H1 (cell line): ENCODE results near the gene TRAPPC12. TPM values are rescaled to one million over a fixed set of nuclear protein-coding genes. Genes with fewer than 3 reads are reported as not detected.

Experiments used
- CTCF ChIA-PET: fragments of 300-600 bp; sonication (Branson Sonifier 250); formaldehyde crosslinking; loops from one replicate; lab custom pipeline; 2021; ENCODE audit not compliant: partially characterized antibody; lab: Charles Lee
- POLR2A ChIA-PET: fragments of 300-600 bp; sonication (Branson Sonifier 250); formaldehyde crosslinking; loops from one replicate; lab custom pipeline; 2021; ENCODE audit warnings: inconsistent platforms; ENCODE audit not compliant: partially characterized antibody; lab: Charles Lee
- DNase-seq, 2 experiments: peaks; one replicate each; pipeline versions ENCODE4 v3.0.0 to v3.0.0-alpha.2; 2010 to 2022; ENCODE audit warnings: low spot score in 2 of 2, low read depth in 1 of 2, mixed read lengths in 1 of 2
- FAIRE-seq: peaks from 2 replicates; lab custom pipeline; 2011; peaks lifted over from hg19 to GRCh38; lab: Jason Lieb, UNC
- H2AFZ ChIP-seq: 2 replicates; pipeline ENCODE4 v1.8.1; 2012; ENCODE audit warnings: low read length, inconsistent platforms
- H2AK5ac ChIP-seq: 2 replicates; pipeline ENCODE4 v1.6.1; 2013; ENCODE audit warnings: low read depth, low read length
- H2BK120ac ChIP-seq: replicated peaks from 2 replicates; pipeline ENCODE3; 2013; ENCODE audit warnings: low read depth, low read length, inconsistent platforms
- H2BK12ac ChIP-seq: 2 replicates; pipeline ENCODE4 v1.6.1; 2013; ENCODE audit warnings: low read depth, low read length
- H2BK15ac ChIP-seq: 2 replicates; pipeline ENCODE4 v1.6.1; 2013; ENCODE audit warnings: low read length
- H2BK20ac ChIP-seq: 2 replicates; pipeline ENCODE4 v1.6.1; 2013; ENCODE audit warnings: low read length
- H2BK5ac ChIP-seq: 2 replicates; pipeline ENCODE4 v1.6.1; 2013; ENCODE audit warnings: low read depth, low read length
- H3K14ac ChIP-seq: 2 replicates; pipeline ENCODE4 v1.6.1; 2013; ENCODE audit warnings: inconsistent platforms; ENCODE audit not compliant: insufficient read length
- H3K18ac ChIP-seq: 2 replicates; pipeline ENCODE4 v1.6.1; 2013; ENCODE audit warnings: low read length; ENCODE audit errors: extremely low read depth
- H3K23ac ChIP-seq: 2 replicates; pipeline ENCODE4 v1.6.1; 2013; ENCODE audit warnings: inconsistent platforms; ENCODE audit not compliant: insufficient read length
- H3K23me2 ChIP-seq: 2 replicates; pipeline ENCODE4 v1.6.1; 2013; ENCODE audit warnings: low read depth, low read length
- H3K27ac ChIP-seq: 2 replicates; pipeline ENCODE4 v1.6.1; 2011; ENCODE audit warnings: low read depth, low read length, inconsistent platforms
- H3K27me3 ChIP-seq, 4 experiments: replicated peaks in 1 of 4; 1 replicate in 1 of 4; 2 replicates in 3 of 4; pipeline versions ENCODE4 v1.6.1 to v1.8.1; 2011 to 2013; ENCODE audit warnings: low read length in 3 of 4, mild to moderate bottlenecking in 3 of 4, inconsistent platforms in 2 of 4, mixed read lengths in 2 of 4, moderate library complexity in 1 of 4; ENCODE audit not compliant: control insufficient read depth in 3 of 4, insufficient read depth in 3 of 4; ENCODE audit errors: extremely low read depth in 1 of 4
- H3K36me3 ChIP-seq, 4 experiments: 2 replicates each; pipeline versions ENCODE4 v1.6.1 to v1.8.1; 2011 to 2013; ENCODE audit warnings: mild to moderate bottlenecking in 4 of 4, low read length in 3 of 4, moderate library complexity in 2 of 4, control low read depth in 1 of 4, inconsistent platforms in 1 of 4; ENCODE audit not compliant: insufficient read depth in 4 of 4, control insufficient read depth in 2 of 4
- H3K4ac ChIP-seq: replicated peaks from 2 replicates; pipeline ENCODE3; 2013; ENCODE audit warnings: low read length, low read depth, mixed read lengths, inconsistent platforms; ENCODE audit not compliant: insufficient read length
- H3K4me1 ChIP-seq, 4 experiments: replicated peaks in 1 of 4; 1 replicate in 1 of 4; 2 replicates in 3 of 4; pipeline versions ENCODE4 v1.6.1 to v1.8.1; 2011 to 2013; ENCODE audit warnings: low read length in 3 of 4, inconsistent platforms in 2 of 4, mixed read lengths in 1 of 4; ENCODE audit not compliant: insufficient read depth in 4 of 4, control insufficient read depth in 3 of 4
- H3K4me2 ChIP-seq, 2 experiments: 2 replicates each; pipeline versions ENCODE4 v1.6.1 to v1.8.1; 2011 to 2013; ENCODE audit warnings: low read depth in 2 of 2, low read length in 2 of 2, control low read depth in 1 of 2, inconsistent platforms in 1 of 2, mild to moderate bottlenecking in 1 of 2; ENCODE audit not compliant: insufficient read depth in 1 of 2
- H3K4me3 ChIP-seq, 4 experiments: fragments of 200-600, 300-600 bp in 1 of 4; sonication (generic), shearing (Covaris generic), sonication (Bioruptor Twin) in 1 of 4; 2 replicates each; pipeline versions ENCODE4 v1.5.1 to v1.8.1; 2011 to 2016; ENCODE audit warnings: low read length in 4 of 4, low read depth in 3 of 4, control low read depth in 2 of 4, inconsistent platforms in 2 of 4, mild to moderate bottlenecking in 2 of 4, mixed read lengths in 1 of 4, moderate library complexity in 1 of 4; ENCODE audit not compliant: insufficient read depth in 2 of 4; ENCODE audit errors: extremely low read depth in 1 of 4
- H3K56ac ChIP-seq: replicated peaks from 2 replicates; pipeline ENCODE3; 2013; ENCODE audit warnings: low read depth, mild to moderate bottlenecking, mixed read lengths, low read length, inconsistent platforms; ENCODE audit not compliant: insufficient read length
- H3K79me1 ChIP-seq: 2 replicates; pipeline ENCODE4 v1.6.1; 2013; ENCODE audit warnings: low read depth, low read length, control low read depth
- H3K79me2 ChIP-seq, 2 experiments: 2 replicates each; pipeline versions ENCODE4 v1.6.1 to v1.8.1; 2012 to 2013; ENCODE audit warnings: low read length in 2 of 2, mild to moderate bottlenecking in 2 of 2, inconsistent platforms in 1 of 2; ENCODE audit not compliant: insufficient read depth in 2 of 2, control insufficient read depth in 1 of 2
- H3K9ac ChIP-seq, 4 experiments: replicated peaks in 1 of 4; 1 replicate in 1 of 4; 2 replicates in 3 of 4; pipeline versions ENCODE4 v1.6.1 to v1.8.1; 2011 to 2013; ENCODE audit warnings: low read depth in 3 of 4, low read length in 3 of 4, control low read depth in 2 of 4, mild to moderate bottlenecking in 2 of 4, moderate library complexity in 2 of 4, inconsistent platforms in 1 of 4; ENCODE audit errors: extremely low read depth in 1 of 4
- H3K9me3 ChIP-seq, 2 experiments: 2 replicates each; pipeline versions ENCODE4 v1.6.1 to v1.8.1; 2012 to 2013; ENCODE audit warnings: mild to moderate bottlenecking in 2 of 2, moderate library complexity in 2 of 2, control low read depth in 1 of 2, inconsistent platforms in 1 of 2, low read depth in 1 of 2, low read length in 1 of 2, mixed read lengths in 1 of 2; ENCODE audit not compliant: insufficient read depth in 2 of 2
- H4K20me1 ChIP-seq, 2 experiments: replicated peaks in 1 of 2; 2 replicates each; pipeline versions ENCODE3 to v1.8.1; 2011 to 2013; ENCODE audit warnings: inconsistent platforms in 2 of 2, low read length in 2 of 2, mild to moderate bottlenecking in 1 of 2; ENCODE audit not compliant: insufficient read depth in 2 of 2, control insufficient read depth in 1 of 2
- H4K5ac ChIP-seq: 2 replicates; pipeline ENCODE4 v1.6.1; 2013; ENCODE audit warnings: low read length, low read depth, mixed read lengths, inconsistent platforms; ENCODE audit not compliant: insufficient read length
- H4K8ac ChIP-seq: 2 replicates; pipeline ENCODE4 v1.8.0; 2013; ENCODE audit warnings: mild to moderate bottlenecking, moderate library complexity, low read length, inconsistent platforms; ENCODE audit not compliant: insufficient read depth; ENCODE audit errors: extremely low read depth
- H4K91ac ChIP-seq: replicated peaks from 2 replicates; pipeline ENCODE3; 2013; ENCODE audit warnings: low read length, mixed read lengths, inconsistent platforms; ENCODE audit not compliant: insufficient read length
- ASH2L ChIP-seq: fragments of 200-600, 300-600 bp; sonication (generic); IDR thresholded peaks from one replicate; pipeline ENCODE4 v1.7.1; 2017; ENCODE audit warnings: low read length
- CBX8 ChIP-seq: fragments of 300-800, 300-1000 bp; sonication (generic); IDR thresholded peaks from 2 replicates; pipeline ENCODE4 v1.7.1; 2016; ENCODE audit warnings: low read depth, low read length, borderline replicate concordance
- EGR1 ChIP-seq: IDR thresholded peaks from 2 replicates; pipeline ENCODE4 v1.6.1; 2011; ENCODE audit warnings: low read depth, low read length, borderline replicate concordance
- GABPA ChIP-seq: IDR thresholded peaks from 2 replicates; pipeline ENCODE4 v1.6.1; 2011; ENCODE audit warnings: mild to moderate bottlenecking, low read length, moderate library complexity, borderline replicate concordance; ENCODE audit not compliant: insufficient read depth
- HDAC2 ChIP-seq, 2 experiments: fragments of 300-600 bp in 1 of 2; sonication (generic) in 1 of 2; IDR thresholded peaks; 2 replicates each; pipeline ENCODE4 v1.6.1; 2011 to 2012; ENCODE audit warnings: low read depth in 2 of 2, low read length in 2 of 2, mild to moderate bottlenecking in 2 of 2, moderate library complexity in 2 of 2, borderline replicate concordance in 1 of 2, inconsistent platforms in 1 of 2
- KDM4A ChIP-seq: IDR thresholded peaks from one replicate; pipeline ENCODE4 v1.7.1; 2012; ENCODE audit warnings: low read depth, mild to moderate bottlenecking, moderate library complexity, low read length, inconsistent platforms; ENCODE audit not compliant: severe bottlenecking
- PHF8 ChIP-seq: fragments of 200-600 bp; sonication (generic); conservative IDR thresholded peaks from 2 replicates; pipeline ENCODE4 v1.7.1; 2012; ENCODE audit warnings: low read depth, mild to moderate bottlenecking, inconsistent platforms, low read length, moderate library complexity
- TAF7 ChIP-seq: optimal IDR thresholded peaks from 2 replicates; pipeline ENCODE3; 2011; ENCODE audit warnings: low read depth, mild to moderate bottlenecking, inconsistent platforms, low read length, moderate library complexity, borderline replicate concordance
- TCF12 ChIP-seq: IDR thresholded peaks from 2 replicates; pipeline ENCODE4 v1.6.1; 2011; ENCODE audit warnings: low read depth, mild to moderate bottlenecking, low read length
- WGBS, 2 experiments: shearing (Covaris generic) in 1 of 2; methylation state at CpG; one replicate each; pipeline versions ENCODE4 v1.1.6 to v1.1.7; 2013 to 2015; ENCODE audit warnings: low lambda C conversion rate in 2 of 2, mixed read lengths in 2 of 2, inconsistent platforms in 1 of 2, low coverage in 1 of 2, missing lambda C conversion rate in 1 of 2; ENCODE audit not compliant: insufficient replicate concordance in 2 of 2, insufficient coverage in 1 of 2, insufficient read length in 1 of 2; ENCODE audit errors: extremely low coverage in 1 of 2, missing lambda C conversion rate in 1 of 2; 5-methylcytosine and 5-hydroxymethylcytosine counted together
- polyA plus RNA-seq, 7 experiments: library from polyadenylated mRNA; depleted of rRNA in 3 of 7; stranded (reverse) in 5 of 7; unstranded in 2 of 7; fragments of >200 nt in 5 of 7; fragments of 200-250 nt in 2 of 7; gene quantifications; 1 replicate in 5 of 7; 2 replicates in 1 of 7; 4 replicates in 1 of 7; pipeline versions ENCODE4 v1.2.1 to v1.2.3, GENCODE V29; 2011 to 2013; ENCODE audit warnings: missing spikeins in 2 of 7, mixed read lengths in 2 of 7
- total RNA-seq: library from RNA; stranded (reverse); fragmentation: NEBNext Ultra II Directional; extraction: Animal tissue kit (Norgen Biotek cat#: 25700); gene quantifications from 2 replicates; pipeline ENCODE4 v1.2.1, GENCODE V29; 2021

TRAPPC12 gene
- total and polyA plus RNA-seq, 2 of the 8 experiments (the other 6 are each of a cell fraction or from before 2014, with no cell fraction given): 35.0 to 67.3 TPM

- Histone ChIP-seq H3K23me2 (no peaks in the 10 kb centered on the region), H4K8ac (no peak overlapping the region), H4K20me1 (peaks cover 0 to 4% of the 10 kb centered on the region in 2 experiments), H3K9ac (no peak overlapping the region), H3K18ac (no peak overlapping the region), H2BK120ac (no peak overlapping the region), H2BK20ac (no peak overlapping the region), H3K36me3 (peaks cover 6 to 20% (median 17%) of the 10 kb centered on the region in 4 experiments), H3K9me3 (no peaks in the 10 kb centered on the region), H2BK15ac (no peak overlapping the region), H2BK5ac (no peak overlapping the region), H4K5ac (no peak overlapping the region), H3K27ac (no peak overlapping the region), H3K4ac (no peak overlapping the region), H3K27me3 (no peaks in the 10 kb centered on the region), H3K23ac (no peak overlapping the region), H3K79me2 (no peaks in the 10 kb centered on the region; a peak in 1 of 4 replicates), H2AFZ (no peak overlapping the region), H4K91ac (no peak overlapping the region), H2AK5ac (no peak overlapping the region), H3K4me2 (no peak overlapping the region), H3K4me1 (no peaks in the 10 kb centered on the region), H3K79me1 (peaks cover 12% of the 10 kb centered on the region), H3K56ac (no peak overlapping the region), H3K4me3 (no peak overlapping the region), H3K14ac (no peak overlapping the region), H2BK12ac (no peak overlapping the region)
- no peak for FAIRE-seq
- ChIA-PET CTCF (interaction anchor here (1.3 kb wide), 1 partner anchor 11 kb away, joined by 3 read pairs; no protein-coding TSS in a partner anchor), POLR2A (no interaction called here)
- 85% methylated on average over 8 of the region's 8 CpGs; no CpG with 5 or more reads in 1 of the 2 experiments for WGBS, 2 experiments
- DNase-seq: no peak
- no peak for TF ChIP-seq HDAC2 (IDR thresholded peaks at IDR 0.05; ENCODE audit: borderline replicate concordance in 1 of 2, low read depth in 2 of 2, low read length in 2 of 2)
- no peak for TF ChIP-seq KDM4A
- no peak for TF ChIP-seq ASH2L
- TF ChIP-seq EGR1: no peak
- TF ChIP-seq GABPA: no peak
- no peak for TF ChIP-seq TAF7
- no peak for TF ChIP-seq TCF12
- no peak for TF ChIP-seq CBX8
- TF ChIP-seq PHF8: no peak
Observed at GRCh38 chr2:3332133-3332532, 47.4 kb upstream of the TRAPPC12 start.
